SHP77 treated with DMSO at 0.1 percent for 48 hours (cell line): ENCODE measurements around the gene NFIX.

ENCODE experiments used
- DNase-seq: peaks from one replicate; lab custom pipeline; 2025; lab: John Stamatoyannopoulos, UW

The NFIX gene

DNA sequence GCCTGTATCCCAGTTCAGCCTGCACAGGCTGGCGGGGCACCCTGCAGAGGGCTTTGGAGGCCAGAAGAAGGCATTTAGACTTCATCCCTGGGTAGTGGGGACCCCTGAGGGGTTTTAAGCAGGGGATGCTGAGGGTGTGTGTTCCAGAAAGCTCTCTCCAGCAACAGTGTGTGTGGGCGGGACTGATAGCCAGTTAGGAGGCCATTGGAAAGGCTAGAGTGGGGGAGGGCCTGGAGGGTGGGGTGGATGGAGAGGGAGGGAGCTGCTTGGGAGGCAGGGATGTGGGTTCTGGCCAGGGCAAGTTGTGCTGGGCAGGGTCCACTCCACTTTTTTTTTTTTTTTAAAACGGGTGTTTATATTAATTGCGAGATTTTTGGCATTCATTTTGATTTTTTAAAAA lies 79.1 kb downstream of the NFIX start:
- DNase-seq = no peak

DNA sequence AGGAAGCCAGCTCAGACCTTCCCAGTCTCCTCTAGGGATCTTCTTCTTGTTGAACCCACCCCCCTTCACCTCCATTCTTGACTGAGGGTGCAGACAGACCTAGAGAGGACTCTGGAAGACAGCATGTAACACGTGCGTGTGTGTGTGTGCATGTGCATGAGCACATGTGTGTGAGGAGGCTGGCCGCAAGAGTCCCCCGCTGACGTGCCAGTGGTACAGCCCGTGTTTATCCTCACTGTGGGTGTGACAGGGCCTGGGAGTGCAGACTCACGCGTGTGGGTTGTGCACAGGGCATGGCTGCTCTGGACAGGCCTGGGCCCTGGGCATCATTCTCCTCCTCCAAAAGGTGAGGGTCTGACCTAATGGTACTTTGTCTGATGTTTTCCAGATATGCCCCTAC lies 81.0 kb downstream of the NFIX start:
- DNase-seq = no peak

DNA sequence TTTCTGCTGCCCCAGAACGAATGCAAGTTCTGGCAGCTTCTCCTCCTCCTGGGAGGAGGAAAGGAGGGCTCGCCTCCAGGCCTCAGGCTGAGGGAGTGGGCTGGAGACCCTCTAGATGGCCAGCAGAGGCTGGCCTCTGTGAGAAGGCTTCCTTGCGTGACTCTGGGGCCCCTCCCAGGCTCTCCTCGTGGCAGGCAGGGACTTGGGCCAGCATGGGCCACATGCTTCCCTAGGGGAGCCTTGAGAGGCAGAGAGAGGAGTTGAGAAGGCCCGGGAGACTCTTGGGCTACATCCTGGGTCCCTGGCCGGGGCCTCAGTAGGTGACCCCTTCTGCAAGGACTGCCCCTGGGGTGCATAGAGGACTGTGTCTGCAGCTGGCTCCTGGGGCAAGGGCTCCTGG lies 81.5 kb downstream of the NFIX start:
- no peak for DNase-seq

DNA sequence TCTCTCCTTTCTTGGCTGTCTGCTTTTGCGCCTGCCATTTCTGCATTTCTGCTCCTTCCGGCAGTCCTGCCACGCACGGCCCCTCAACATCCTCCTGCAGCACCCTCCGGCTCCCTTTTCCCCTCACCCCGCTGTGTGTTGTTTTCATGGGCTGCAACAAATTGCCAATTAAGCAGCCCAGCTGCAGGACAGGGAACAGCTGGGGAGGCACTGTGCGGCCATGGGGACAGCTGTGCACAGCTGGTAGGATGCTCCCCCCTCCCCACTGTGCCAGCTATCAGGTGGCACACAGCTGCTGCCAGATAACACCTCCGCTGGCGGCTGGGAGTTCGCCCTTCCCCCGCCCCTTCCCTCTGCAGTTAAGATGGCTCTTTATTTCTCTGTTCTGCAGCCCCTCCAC lies 82.0 kb downstream of the NFIX start:
- no peak for DNase-seq

DNA sequence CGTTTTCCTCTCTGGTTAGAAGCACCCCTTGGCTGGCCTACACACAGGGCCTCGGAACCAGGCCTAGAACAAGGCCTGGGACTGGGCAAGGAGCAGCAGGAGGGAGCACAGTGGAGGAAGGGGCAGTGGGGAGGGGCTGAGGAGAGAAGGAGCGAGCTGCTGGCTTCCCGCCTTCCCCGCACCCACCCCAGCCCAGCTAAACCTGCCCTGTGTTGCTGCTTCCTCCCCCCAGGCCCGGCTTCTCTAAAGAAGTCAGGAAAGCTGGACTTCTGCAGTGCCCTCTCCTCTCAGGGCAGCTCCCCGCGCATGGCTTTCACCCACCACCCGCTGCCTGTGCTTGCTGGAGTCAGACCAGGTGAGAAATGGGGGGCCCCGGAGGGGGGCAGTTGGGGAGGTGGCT lies 83.1 kb downstream of the NFIX start:
- no peak for DNase-seq

DNA sequence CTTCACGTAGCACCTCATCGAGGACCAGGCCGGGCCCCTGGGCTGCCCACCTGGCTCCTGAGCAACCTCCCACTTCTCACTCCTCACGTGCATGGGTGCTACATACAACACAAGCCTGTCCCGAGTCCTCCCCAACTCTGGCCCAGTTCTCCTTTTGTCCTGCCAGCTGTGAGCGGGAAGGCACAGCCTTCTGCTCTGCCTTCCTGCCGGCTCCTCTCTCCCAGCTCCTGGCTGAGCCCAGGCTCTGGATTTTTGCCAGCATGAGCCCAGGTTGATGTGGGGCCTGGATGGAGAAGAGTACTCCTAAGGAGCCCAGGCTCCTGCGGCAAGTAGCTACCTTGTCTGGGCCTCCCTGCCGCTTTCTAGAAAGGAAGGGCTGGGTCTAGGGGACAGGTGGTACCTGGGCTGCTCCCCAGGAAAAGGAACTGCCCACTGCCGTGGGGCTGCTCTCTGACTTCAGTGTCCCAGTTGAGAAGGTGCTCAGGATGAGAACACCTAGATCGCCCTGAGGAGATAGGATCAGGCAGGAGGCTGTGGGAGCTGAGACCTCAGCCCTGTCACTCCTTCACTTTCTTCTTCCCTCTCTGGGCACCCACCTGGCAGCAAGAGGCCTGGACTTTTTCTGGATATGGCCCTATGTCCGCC lies 83.7 kb downstream of the NFIX start:
- no peak for DNase-seq

DNA sequence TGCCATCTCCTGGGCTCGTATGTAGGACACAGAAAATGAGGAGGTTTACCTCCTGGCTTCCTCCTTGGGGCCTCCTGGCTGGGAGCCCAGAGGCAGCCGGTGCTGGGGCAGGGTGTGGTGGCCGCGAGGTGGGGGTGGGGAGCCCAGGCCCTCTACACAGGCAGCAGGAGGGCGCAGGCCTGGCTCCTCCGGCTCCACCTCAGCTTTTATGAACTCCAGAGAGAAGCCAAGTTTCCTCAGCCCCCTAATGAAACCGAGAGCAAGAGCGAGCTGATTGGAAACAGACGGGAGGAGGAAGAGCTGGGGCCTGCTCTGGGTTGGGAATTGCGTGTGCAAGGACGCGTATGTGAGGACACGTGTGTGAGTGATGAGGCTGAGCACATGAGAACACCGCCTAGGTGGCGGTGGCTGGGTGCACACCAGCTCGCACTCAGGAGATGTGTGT lies 84.3 kb downstream of the NFIX start:
- no peak for DNase-seq

DNA sequence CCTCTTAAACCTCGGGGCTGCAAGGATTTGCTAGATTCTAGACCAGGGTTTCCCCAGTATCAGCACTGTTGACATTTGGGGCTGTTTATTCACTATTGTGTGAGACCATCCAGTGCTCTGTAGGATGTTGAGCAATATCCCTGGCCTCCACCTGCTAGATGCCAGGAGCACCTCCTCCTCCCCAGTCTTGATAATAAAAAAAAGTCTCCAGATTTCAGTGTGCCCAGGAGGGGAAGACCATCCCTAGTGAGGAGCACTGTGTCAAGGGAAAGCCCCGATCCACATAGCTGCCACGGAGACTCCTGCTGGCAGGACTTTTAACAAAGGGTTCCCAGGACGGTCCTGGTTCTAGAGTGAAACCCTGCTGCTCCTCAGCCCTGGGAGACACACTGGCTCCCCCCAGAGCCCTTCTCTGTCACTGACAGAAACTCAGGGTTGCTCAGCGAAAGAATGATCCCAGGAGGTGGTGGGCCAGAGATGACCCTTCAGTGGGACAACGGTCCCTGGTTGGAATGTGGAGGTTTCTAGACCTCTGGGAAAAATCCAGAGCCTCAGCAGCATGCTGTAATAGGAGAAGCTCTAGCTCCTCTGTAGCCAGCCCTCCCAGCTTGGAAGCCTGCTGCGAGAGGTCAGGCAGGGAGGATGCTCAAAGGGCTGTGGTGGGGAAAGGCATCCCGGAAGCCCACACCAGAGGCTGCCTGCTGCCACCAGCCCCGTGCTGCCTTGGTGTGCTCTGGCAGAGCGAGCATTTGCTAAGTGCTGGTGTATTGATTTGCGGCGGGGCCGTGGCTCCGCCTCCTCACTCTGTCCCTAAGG lies 87.1 kb downstream of the NFIX start:
- peak; percentile 32 for DNase-seq

DNA sequence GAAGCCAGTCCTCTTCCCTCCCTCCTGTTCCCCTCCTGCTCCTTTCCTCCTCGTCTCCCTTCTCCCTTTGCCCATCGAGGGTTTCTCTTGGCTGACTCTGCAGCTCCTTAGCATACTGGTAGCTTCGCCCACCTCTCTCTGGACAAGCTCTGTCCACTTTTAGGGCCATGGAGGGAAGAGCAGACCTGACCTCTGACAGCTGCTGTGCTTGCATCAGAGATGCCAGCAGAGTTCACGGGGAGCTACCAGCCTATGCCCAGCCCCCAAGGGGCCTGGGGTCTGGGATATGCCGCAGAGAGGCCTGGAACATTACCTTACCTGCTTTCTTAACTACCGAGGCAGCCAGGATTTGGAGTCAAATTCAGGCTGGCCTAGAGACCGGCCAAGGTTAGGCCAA lies 87.7 kb downstream of the NFIX start:
- no peak for DNase-seq

DNA sequence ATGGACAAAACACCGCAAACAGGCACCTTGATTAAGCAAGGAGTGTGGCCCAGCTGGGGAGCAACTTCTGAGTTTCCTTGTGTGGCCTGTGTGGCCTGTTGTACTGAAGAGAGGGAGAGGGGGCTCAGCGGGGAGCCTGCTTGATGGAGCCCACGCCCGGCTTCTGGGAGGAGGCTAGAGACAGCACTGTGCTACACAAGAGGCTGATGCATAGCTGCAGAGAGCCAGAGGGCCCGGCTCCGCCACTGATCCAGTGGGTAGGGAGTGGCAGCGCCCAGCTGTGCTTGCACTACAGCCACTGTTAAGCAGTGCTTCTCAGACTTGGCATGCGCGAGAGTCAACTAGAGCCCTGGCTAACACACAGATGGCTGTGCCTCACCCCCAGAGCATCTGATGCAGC lies 88.4 kb downstream of the NFIX start:
- DNase-seq = no peak

DNA sequence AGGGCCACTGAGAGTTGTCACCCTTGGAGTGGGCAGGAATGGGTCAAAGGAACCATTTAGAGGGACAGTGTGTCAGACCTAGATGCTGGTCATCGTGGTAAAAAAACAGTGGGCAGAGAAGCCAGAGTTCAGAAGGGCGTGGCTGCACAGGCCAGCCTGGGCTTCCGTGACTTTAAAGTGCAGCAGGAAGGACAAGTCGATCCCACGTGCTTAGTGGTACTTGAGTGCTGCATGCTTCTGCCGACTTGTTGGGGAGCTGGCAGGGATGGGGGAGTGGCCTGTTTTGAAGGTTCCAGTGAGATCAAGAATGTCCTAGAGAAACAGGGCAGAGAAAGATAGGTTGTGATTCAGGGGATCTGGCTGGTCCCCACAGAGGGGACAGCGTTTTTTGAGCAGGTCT lies 90.4 kb downstream of the NFIX start:
- DNase-seq = no peak

DNA sequence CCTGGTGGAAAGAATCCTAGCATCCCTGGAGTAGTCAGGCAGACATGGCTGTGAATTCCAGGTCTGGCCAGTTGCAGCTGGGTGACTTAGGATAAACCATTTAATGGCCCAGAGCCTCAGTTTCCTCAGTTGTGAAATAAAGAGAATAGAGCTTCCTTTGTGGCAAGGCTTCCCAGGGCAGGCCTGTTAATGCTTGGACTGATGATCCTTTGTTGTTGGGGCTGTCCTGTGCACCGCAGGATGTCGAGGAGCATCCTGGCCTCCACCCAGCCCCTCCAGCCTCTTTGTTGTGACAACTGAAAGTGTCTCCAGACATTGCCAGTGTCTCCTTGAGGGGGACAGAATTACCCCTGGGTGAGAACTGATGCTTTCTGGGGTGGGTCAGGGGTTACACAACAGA lies 91.1 kb downstream of the NFIX start:
- no peak for DNase-seq

DNA sequence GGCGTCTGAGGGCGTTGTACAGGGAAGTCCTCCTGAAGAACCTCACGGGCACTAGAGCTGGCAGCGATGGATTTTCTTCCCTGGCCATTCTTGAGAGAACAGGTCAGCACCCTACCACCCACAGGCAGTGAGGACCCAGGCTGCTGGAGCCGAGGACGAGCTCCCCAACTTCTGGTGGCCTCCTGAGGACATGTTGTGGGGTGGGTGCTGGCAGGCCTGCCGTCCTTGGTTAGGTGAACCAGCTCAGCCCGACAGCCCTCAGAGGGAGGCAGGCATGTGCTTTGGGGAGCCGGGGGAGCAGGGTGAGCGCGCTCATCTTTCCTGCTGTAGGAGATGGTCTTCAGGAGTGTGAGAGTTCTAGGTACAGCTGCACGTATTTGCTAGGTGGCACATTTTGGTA lies 92.0 kb downstream of the NFIX start:
- DNase-seq = no peak

DNA sequence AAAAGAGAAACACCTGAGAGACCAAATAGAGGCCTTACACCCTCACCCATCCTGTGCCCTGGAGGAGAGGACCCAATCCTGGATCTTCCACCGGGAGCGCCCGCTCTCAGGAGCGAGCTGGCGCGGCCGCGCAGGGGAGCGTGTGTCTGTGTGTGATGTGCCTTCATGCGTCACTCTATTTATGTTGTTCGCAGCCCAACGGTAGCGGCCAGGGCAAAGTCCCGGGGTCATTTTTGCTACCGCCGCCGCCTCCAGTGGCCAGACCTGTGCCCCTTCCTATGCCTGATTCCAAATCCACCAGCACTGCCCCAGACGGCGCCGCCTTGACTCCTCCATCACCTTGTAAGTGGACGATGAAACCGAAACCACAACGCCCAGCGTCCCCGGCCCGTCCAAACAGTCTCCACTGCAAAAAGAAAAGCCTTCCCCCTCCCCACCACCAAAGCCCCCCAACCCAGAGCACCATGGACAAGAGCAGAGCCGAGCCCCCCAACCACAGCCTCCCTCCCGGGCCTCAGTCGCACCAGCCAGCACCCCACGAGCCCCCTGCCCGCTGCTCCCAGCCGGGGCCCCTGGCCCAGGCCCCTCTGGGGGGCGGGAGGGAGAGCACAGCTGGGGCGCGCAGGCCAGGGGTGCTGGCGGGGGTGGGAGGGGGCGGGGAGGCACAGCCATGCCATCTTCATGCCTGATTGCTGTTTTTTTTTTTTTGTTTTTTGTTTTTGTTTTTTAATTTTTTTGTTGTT lies 92.7 kb downstream of the NFIX start:
- DNase-seq = no peak

DNA sequence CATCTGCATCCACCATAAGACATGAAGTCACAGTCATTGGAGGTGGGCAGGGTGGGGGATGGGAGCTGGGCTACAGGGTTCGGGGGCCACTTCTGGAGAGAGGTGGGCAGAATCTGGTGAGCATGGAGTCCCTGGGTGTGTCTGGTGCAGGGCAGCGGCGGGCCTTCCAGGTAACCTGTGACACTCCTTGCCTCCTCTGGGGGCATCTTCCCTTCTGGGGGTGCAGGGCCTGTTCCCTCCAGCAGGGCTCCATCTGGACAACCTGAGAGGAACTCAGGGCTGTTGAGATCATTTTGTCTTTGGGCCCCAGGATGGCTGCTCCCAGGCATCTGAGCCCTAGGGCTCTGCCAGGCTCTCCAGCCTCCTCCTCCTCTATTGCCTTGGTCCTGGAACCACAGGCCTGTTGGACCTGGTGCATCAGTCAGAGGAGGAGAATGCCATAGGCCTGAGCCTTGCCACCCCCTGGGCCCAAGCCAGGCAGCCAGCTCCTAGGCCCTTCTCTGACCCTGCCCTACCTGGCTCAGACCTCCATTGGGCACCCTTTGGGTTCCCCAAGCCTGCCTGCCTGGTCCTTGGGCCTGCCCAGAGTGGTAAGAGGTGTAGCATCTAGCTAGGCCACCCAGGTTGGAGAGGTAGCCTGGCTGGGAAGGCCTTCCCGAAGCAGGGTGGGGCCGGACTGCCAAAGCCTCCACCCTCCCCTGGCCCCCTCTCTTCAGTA lies 94.0 kb downstream of the NFIX start:
- DNase-seq = no peak

DNA sequence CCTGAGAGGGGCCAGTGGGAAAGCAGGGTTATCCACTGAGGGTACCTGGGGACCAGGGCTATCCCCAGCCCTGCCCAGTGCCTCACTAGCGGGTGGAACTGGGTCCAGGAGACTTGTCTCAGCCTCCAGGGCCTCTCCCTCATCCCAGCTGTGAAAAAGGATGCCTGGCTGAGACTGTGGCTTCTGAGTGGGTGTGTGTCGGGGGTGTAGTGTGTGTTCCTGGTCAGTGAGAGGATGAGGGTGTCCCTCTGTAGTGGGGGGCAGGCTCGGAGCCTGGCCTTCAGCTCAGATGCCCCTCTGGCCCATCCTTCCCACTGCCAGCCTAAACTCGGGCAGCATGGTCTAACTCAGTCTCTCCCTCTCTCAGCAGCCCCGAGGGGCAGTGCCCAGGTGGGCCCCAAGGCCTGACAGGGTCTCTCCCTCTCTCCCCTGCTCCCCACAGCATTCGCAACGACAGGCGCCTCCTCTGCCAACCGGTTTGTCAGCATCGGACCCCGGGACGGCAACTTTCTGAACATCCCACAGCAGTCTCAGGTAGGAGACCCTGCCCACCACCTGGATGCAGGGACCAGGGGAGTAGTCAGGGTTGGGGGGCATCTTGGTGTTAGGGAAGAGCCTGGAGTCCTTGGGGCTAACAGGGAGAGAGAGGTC lies 94.7 kb downstream of the NFIX start:
- DNase-seq = no peak

DNA sequence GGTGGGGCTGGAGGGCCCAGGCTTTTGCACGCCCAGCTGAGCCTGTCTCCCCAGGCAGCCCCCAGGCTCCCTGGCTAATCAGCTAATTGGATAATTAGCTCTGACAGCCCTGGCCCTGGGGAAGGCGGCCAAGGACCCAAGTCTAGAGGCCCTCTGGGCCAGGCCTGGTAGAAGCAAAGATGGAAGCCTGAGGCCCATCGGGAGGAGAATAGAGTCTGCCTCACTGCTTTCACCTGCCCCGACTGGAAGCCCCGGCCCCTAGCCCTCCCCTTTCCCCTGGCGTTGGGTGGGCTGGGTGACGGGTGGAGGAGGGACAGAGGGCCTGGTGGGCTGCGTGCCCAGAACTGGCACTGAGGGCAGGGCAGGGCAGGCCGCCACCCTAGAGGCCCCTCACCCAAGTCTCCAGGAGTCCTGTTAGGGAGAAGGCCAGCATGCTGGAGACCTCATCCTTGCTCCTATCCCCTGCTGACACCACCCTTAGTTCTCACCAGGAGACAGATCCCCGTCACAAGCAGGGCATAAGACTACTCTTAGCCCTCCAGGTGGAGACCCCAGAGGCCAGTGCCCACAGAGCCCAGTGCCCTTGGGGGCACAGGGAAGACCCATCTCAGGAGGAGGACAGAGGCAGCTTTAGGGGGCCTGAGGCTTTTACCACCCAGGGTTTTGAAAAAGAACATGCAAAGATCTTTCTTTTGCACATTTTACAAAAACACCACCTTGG lies 95.4 kb downstream of the NFIX start:
- DNase-seq = no peak

DNA sequence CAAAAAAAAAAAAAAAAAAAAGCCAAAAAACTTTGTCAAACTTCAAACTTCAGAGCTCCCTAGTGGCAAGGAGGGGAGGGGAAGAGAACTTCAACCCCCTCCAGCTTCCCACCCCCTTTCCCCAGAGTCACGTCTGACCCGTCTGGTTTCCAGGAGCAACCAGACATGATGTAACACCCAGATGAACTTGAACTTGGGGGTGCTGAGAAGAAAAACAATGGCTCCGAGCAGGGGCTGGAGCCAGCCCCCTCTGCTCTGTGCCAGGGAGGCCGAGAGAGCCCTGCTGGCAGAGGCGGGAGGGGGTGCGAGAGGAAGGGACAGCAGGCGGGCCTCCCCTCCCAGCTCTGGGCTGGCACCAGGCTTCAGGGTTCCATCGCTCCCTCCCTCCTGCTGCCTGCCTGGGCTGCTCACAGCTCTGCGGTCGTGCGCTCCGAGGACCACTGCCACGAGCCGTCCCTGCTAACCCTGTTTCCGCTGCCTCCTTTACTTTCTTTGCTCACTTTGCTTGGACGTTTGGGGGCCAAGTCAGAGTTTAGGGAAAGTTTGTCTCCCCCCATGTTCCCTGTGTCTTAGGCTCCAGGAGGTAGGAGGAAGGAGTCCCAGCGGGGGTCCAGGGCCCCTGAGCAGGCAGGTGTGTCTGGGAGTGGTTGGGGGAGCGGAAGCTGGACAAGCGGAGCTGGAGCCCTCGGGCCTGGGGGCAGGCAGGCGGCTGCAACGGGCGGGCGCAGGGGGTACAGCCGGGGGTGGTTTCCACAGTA lies 96.3 kb downstream of the NFIX start:
- DNase-seq = no peak

DNA sequence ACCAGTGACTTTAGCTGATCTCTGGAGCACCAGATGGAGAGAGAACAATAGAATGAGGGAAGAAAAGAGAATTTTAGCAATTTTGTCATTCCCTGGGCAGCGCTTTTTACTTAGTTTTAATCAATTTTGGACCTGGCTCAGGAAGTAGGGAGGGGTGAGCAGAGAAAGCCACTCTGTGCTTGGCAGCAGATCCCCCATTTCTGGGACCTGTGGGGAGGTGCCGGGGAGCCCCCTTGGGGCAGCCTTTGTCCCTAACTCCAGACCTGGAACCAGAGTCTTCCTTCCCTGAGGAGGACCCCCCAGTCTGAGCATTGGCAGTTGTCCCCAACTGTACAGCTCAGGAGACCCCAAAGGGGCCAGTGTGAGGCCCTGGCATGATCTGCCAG lies 96.9 kb downstream of the NFIX start:
- no peak for DNase-seq

DNA sequence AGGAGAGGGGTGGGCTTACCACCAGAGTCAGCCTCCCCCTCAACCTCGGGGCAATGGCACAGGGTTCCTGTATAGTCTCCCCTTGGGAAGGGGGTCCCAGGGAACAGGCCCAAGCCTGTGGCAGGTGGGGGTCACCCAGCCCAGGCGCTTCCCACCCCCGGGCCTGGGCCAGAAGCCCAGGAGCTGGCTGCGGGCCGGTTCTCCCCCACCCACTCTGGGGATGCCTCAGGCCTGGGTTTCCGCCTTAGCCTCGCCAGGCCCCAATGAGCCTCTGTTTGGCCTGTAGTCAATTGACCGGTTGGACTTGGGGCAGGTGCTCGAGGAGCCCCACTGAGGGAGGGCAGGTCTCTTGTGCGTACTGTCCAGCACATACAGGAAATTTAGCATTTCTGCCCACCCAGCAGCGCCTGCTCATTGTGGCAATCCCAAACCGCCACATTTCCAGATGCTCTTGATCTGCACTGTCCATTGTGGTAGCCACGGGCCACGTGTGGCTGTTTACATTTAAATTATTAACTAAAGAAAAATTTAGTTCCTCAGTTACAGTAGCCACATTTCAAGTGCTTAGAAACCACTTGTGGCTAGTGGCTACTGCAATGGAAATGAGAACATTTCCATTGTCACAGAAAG lies 97.4 kb downstream of the NFIX start:
- DNase-seq = no peak
